GM13976 (cell line): ENCODE measurements around the gene CRTAC1.

Experiments used
- DNase-seq: peaks from one replicate; pipeline ENCODE4 v3.0.0; 2012; ENCODE audit warnings: low spot score
- in situ Hi-C: fragments of 300-500 bp; cut with MboI; formaldehyde crosslinking; loops from one replicate; pipeline ENCODE4 v1.12.0; 2022; ENCODE audit warnings: low sequenced_read_pairs, mixed read lengths, inconsistent platforms; ENCODE audit not compliant: unreplicated experiment
- TF ChIP-seq, protein P1 (sequence below): IDR thresholded peaks from 2 replicates; pipeline ENCODE4 v1.5.1; 2012; ENCODE audit warnings: borderline replicate concordance, mild to moderate bottlenecking; ENCODE audit not compliant: insufficient read depth; ENCODE audit errors: extremely low read depth, missing control alignments, control extremely low read depth

CRTAC1 gene

DNA sequence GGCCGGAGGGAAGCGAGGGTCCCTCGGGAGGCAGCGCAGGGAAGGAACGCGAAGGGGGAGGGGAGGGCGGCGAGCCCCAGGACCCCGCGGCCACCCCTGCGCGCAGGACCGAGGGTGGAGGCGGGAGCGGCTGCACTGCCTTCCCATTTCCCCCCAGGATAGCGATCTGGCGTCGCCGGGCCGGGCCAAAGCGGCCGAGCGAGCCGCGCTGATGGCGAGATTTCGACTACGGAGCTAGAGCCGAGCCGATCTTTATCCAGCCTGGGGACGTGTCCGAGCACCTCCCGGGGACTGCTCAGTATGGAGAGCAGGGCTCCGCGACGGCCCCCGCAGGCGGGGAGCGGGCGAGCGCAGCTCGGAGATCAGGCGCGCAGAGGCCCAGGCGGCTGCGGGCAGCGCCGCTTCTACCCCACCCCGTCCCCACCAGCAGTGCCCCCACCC is 590 bp upstream of the CRTAC1 start:
- no peak for DNase-seq
- TF ChIP-seq, protein P1, sequence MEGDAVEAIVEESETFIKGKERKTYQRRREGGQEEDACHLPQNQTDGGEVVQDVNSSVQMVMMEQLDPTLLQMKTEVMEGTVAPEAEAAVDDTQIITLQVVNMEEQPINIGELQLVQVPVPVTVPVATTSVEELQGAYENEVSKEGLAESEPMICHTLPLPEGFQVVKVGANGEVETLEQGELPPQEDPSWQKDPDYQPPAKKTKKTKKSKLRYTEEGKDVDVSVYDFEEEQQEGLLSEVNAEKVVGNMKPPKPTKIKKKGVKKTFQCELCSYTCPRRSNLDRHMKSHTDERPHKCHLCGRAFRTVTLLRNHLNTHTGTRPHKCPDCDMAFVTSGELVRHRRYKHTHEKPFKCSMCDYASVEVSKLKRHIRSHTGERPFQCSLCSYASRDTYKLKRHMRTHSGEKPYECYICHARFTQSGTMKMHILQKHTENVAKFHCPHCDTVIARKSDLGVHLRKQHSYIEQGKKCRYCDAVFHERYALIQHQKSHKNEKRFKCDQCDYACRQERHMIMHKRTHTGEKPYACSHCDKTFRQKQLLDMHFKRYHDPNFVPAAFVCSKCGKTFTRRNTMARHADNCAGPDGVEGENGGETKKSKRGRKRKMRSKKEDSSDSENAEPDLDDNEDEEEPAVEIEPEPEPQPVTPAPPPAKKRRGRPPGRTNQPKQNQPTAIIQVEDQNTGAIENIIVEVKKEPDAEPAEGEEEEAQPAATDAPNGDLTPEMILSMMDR: no peak
- in situ Hi-C loops: no loop called here

DNA sequence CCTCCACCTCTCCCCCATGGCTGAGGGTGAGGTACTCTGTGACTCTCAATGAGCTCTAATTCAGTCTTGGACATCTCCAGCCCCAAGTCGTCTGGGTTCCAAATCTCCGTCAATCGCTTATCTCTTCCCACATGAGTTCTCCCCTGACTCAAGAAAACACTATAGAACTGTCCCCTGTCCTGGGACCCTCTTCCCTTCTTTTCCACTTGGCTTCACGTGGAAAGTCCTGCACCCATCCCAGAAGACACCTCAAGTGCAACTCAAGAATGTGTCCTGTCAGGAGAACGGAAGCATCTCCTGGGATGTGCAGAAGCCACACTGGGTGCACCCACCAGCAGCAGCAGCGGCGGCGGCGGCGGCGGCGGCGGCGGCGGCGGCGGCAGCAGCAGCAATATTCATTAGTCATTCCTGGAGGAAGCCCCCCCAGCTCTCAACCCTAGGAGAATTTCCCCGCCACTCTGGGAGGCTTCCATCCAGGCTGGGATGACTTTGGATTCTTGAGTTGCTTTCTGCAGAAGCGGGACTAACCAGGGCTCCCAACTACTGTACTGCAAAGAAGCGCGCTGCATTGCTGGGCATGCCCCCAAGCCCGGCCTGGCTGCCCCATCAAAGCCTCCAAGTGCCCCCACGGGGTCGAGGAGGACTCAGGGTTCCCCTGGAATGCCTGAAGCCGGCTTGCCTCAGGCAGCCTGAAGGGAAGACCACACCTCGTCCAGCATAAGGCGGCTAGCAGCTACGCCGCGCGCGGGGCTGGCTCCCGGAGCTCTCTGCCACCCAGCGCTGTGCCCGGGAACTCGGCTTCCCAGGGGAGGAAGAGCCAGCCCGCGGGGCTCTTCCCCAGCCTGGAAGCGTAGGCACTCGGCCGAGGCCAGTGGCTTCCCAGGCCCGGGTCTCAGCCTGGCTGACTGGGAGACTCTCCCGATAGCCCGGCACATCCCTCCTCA is 1.0 kb downstream of the CRTAC1 start:
- TF ChIP-seq, protein P1: no peak
- in situ Hi-C loops: no loop called here
- DNase-seq: peak; percentile 37

DNA sequence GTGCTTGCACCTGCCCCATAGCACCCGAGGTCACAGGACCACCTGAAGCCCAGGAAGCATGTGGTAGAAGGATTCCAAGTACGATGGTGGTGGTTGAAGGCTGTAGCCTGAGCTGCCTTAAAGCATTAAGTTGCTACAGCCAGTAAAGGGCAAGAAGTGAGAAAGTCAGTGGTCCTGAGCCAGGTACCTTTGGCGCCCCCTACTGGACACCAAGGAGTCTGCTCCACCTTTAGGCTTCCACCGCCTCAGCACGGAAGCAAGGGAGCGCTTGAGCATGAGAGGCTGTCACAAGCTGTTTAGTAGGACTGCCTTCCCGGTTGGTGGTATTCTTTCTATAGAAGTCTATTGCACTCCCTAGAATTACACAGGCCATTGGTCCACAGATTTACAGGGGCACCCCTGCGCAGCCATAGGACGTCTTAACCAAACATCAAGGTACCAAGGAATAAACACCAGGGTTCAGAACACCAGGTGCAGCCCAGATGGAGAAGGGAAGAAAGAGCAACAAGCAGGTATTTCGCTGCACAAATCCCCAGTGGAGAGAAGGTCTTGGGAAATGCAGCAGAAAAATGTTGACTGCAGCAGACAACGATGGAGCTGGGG is 2.2 kb downstream of the CRTAC1 start:
- TF ChIP-seq, protein P1: peak; percentile 70
- peak; percentile 88 for DNase-seq
- in situ Hi-C loops: no loop called here

DNA sequence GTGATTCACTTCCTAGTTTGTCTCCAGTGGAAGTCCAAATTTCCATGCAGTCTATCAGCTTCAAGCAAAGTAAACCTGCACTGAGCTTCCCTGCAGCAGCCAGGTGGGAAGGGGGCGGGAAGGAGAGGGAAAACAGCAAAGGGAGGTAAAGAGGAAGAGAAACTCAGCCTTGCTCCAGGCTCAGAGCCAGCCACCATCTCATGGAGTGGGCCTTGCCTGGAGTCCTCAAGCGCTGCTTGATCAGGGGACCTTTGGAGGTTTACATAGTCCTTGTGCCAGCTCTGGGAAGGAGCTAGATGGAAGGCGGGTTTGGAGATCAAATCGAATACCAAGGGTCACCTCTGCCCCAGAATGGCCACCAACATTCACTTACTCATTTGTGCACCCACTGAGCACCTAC is 7.4 kb downstream of the CRTAC1 start:
- no peak for DNase-seq
- in situ Hi-C loops: no loop called here
- TF ChIP-seq, protein P1: no peak

DNA sequence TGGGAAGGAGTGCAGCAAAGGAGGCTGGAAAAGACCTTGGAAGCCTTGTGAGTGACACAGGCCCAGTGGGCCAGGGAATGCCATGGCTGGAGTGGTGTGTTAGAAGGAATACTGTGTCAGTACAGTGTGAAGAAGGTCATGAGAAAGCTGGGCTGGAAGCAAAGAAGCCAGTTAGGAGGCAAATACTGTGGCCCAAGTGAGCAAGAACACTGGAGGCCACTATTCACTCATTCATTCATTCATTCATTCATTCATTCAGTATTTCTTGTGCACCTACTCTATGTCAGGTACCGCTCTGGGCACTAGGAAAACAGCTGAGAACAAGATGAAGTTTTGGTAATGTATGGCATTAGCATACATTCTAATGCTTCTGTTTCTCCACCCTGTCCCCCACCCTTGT is 9.6 kb downstream of the CRTAC1 start:
- TF ChIP-seq, protein P1: no peak
- in situ Hi-C loops: no loop called here
- DNase-seq: no peak

DNA sequence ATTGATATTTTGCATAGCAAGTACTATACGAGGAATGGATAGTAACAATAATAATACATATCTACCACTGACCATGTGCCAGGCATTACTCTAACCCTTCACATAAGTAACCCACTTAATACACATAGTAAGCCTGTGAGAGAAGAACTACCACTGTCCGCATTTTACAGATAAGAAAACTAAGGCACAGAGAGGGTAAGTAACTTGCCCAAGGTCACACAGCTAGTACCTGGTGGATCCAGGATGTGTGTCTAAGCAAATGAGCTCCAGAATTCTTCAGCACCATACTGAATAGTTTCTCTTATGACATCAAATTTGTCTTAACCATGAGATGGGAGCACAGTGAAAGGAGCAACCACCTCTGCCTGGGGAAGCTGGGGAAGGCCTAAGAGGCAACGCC is 10.2 kb downstream of the CRTAC1 start:
- TF ChIP-seq, protein P1: no peak
- DNase-seq: no peak
- in situ Hi-C loops: no loop called here
